Measurements from ENCODE around the gene SEBOX.

DNA sequence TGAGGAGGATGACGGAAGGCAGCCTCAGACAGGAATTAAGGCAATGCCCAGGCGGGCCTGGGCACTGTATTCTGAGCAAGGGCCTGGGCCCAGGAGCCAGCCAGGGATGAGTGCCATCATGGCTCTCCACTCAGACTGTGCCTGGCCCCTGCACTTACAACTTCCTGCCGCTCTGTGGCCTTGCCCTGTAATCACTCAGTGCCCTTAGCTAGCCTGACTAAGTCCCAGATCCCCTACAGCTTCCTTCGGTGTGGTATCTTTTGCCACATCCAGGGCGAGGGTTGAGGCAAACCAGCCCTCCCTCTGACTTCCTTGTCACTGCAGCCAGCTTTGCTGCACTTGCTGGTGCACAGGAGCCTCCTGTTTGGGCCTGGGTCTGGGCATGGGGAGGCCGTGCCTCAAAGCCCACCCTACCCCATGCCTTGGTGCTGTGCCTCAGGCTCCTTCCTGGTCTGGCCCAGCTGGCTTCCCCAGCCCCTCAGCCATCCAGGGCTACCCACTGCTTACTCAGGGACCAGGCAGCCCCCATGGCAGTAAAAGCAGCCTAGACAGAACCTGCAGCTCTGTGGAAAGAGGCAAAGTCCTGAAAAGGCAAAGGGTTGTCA is 31.7 kb upstream of the SEBOX start:
- TF ChIP-seq JUN (IDR thresholded peaks at IDR 0.05; ENCODE audit: low read depth, low read length): no peak
- TF ChIP-seq, protein P1, sequence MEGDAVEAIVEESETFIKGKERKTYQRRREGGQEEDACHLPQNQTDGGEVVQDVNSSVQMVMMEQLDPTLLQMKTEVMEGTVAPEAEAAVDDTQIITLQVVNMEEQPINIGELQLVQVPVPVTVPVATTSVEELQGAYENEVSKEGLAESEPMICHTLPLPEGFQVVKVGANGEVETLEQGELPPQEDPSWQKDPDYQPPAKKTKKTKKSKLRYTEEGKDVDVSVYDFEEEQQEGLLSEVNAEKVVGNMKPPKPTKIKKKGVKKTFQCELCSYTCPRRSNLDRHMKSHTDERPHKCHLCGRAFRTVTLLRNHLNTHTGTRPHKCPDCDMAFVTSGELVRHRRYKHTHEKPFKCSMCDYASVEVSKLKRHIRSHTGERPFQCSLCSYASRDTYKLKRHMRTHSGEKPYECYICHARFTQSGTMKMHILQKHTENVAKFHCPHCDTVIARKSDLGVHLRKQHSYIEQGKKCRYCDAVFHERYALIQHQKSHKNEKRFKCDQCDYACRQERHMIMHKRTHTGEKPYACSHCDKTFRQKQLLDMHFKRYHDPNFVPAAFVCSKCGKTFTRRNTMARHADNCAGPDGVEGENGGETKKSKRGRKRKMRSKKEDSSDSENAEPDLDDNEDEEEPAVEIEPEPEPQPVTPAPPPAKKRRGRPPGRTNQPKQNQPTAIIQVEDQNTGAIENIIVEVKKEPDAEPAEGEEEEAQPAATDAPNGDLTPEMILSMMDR (IDR thresholded peaks at IDR 0.05; ENCODE audit: control extremely low read depth in 1 of 3, insufficient read depth in 1 of 3, low read depth in 1 of 3, low read length in 3 of 3): no peak
- TF ChIP-seq JUND (IDR thresholded peaks at IDR 0.05; ENCODE audit: low read length): no peak
- TF ChIP-seq BRCA1 (IDR thresholded peaks at IDR 0.05; ENCODE audit: low read depth, low read length): no peak
